Transverse colon (tissue), 4 donors: ENCODE results near the gene AGBL5.

Experiments
- CTCF ChIP-seq, 5 experiments: fragments of 200-600 bp in 3 of 5; fragments of 450-650 bp in 2 of 5; sonication (generic) in 3 of 5; IDR thresholded peaks; 1 replicate in 2 of 5; 2 replicates in 3 of 5; pipeline ENCODE4 v1.5.1; 2016 to 2017; ENCODE audit warnings: antibody characterized with exemption in 5 of 5, inconsistent platforms in 3 of 5, mild to moderate bottlenecking in 2 of 5, moderate library complexity in 1 of 5
- POLR2A ChIP-seq: fragments of 450-650 bp; IDR thresholded peaks from one replicate; pipeline ENCODE4 v1.6.1; 2016; ENCODE audit warnings: antibody characterized with exemption, mild to moderate bottlenecking, moderate library complexity
- POLR2AphosphoS5 ChIP-seq, 3 donors: sonication (generic); formaldehyde crosslinking; IDR thresholded peaks; one replicate each; pipeline ENCODE4 v1.6.1; 2016; ENCODE audit warnings: antibody characterized with exemption in 3 of 3

GRCh38 chr2:27097341-27097740 is 45.9 kb downstream of the AGBL5 start:
- TF ChIP-seq CTCF (IDR thresholded peaks at IDR 0.05) (no peak), POLR2A (no peak), POLR2AphosphoS5 (IDR thresholded peaks at IDR 0.05) (no peak)
